ENCODE measurements around the gene SBK2. TPM values are rescaled to one million over a fixed set of nuclear protein-coding genes. Genes with fewer than 3 reads are reported as not detected.

SBK2 gene
- total and polyA plus RNA-seq, 2 donors (not counting 3 experiments of a cell fraction or from before 2014, with no cell fraction given): not detected

DNA sequence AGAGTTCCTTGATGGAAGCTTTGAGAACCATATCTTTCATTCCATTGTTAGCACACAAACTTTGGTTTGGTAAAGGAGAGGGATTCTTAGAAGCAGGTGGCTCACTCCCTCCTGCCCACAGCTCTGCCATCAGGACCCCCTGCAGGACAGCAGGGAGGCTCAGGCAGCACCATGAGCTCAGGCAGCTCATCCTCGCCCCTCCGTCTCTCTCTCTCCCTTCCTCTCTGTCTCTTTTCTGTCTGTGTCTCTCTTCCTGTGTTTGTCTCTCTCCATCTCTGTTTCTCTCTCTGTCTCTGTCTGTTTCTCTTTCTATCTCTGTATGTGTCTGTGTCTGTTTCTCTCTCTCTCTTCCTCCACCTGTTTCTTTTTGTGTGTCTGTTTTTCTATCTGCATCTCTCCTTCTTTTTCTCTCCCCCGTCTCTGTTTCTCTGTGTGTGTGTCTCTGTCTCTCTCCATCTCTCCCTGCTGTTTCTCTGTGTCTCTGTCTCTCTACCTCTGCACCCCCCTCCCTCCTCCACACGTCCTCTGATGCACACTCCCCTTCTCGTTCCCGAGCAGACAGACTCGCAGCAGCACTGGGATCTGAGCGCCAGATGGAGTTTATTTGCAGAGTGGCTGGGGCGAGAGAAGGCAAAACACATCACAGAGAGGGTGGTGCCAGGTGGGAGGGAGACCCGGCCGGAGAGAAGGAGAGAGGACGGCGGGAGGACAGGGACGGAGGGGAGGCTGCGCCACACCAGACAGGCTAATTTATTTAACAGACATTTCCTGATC lies 8.7 kb downstream of the SBK2 start:
- H3K9me1 ChIP-seq (replicated peaks; ENCODE audit: control insufficient read depth, extremely low read depth, insufficient read depth, low read length): no peaks in the 10 kb centered on the region
- H2AFZ ChIP-seq (ENCODE audit: low read depth, low read length): no peak overlapping the region
- POLR2A ChIA-PET: no interaction called here
- H3K9ac ChIP-seq (replicated peaks; ENCODE audit: extremely low read depth, insufficient read depth, low read length): no peak overlapping the region
- H3K4me3 ChIP-seq (replicated peaks in 1 of 3; ENCODE audit: insufficient read depth in 1 of 3, low read depth in 1 of 3, low read length in 3 of 3): no peak overlapping the region
- dilution Hi-C loops (cut with MboI; ENCODE audit: extremely low pct_ligation_motif_present, low sequenced_read_pairs): no loop called here
- no peaks in the 10 kb centered on the region for H4K20me1 ChIP-seq (replicated peaks; ENCODE audit: control insufficient read depth, extremely low read depth, insufficient read depth, low read length)
- H3K9me3 ChIP-seq (replicated peaks; ENCODE audit: control insufficient read depth, insufficient read depth, low read length): no peaks in the 10 kb centered on the region
- H3K27ac ChIP-seq (ENCODE audit: insufficient read depth, low read depth, low read length): no peak overlapping the region
- DNase-seq (ENCODE audit: low read depth, low spot score) (no peak), FAIRE-seq (no peak)
- H3K4me1 ChIP-seq (ENCODE audit: control insufficient read depth, extremely low read depth, insufficient read depth, low read length): no peaks in the 10 kb centered on the region
- H3K79me2 ChIP-seq (ENCODE audit: control insufficient read depth, insufficient read depth, low read length): no peaks in the 10 kb centered on the region
- intact Hi-C loops (cut with micrococcal nuclease): no loop called here
- no peak for TF ChIP-seq POLR2AphosphoS5 (IDR thresholded peaks at IDR 0.05; ENCODE audit: insufficient read depth, low read depth, low read length)
- TF ChIP-seq JUN (IDR thresholded peaks at IDR 0.05; ENCODE audit: borderline replicate concordance, insufficient read depth, insufficient read length, low read depth): no peak
- no peak for TF ChIP-seq FOS (IDR thresholded peaks at IDR 0.05; ENCODE audit: borderline replicate concordance, insufficient read depth, low read length)
- no peak for TF ChIP-seq GATA2 (IDR thresholded peaks at IDR 0.05; ENCODE audit: insufficient read depth, insufficient read length, low read depth, low read length)
- TF ChIP-seq MAX (IDR thresholded peaks at IDR 0.05; ENCODE audit: insufficient read depth, insufficient read length): no peak
- TF ChIP-seq POLR2A (IDR thresholded peaks at IDR 0.05; ENCODE audit: low read depth, low read length): no peak
- TF ChIP-seq EZH2 (IDR thresholded peaks at IDR 0.05; ENCODE audit: borderline replicate concordance, low read depth, low read length, severe bottlenecking): no peak
- TF ChIP-seq, protein P1, sequence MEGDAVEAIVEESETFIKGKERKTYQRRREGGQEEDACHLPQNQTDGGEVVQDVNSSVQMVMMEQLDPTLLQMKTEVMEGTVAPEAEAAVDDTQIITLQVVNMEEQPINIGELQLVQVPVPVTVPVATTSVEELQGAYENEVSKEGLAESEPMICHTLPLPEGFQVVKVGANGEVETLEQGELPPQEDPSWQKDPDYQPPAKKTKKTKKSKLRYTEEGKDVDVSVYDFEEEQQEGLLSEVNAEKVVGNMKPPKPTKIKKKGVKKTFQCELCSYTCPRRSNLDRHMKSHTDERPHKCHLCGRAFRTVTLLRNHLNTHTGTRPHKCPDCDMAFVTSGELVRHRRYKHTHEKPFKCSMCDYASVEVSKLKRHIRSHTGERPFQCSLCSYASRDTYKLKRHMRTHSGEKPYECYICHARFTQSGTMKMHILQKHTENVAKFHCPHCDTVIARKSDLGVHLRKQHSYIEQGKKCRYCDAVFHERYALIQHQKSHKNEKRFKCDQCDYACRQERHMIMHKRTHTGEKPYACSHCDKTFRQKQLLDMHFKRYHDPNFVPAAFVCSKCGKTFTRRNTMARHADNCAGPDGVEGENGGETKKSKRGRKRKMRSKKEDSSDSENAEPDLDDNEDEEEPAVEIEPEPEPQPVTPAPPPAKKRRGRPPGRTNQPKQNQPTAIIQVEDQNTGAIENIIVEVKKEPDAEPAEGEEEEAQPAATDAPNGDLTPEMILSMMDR (IDR thresholded peaks at IDR 0.05; ENCODE audit: extremely low read depth in 1 of 2, insufficient read depth in 1 of 2, low read depth in 1 of 2, low read length in 2 of 2): no peak
- TF ChIP-seq MYC (IDR thresholded peaks at IDR 0.05; ENCODE audit: low read depth, low read length): no peak
- no peak overlapping the region for H3K4me2 ChIP-seq (ENCODE audit: insufficient read depth, low read length)
- H3K27me3 ChIP-seq (ENCODE audit: control insufficient read depth in 2 of 2, insufficient read depth in 2 of 2, low read length in 2 of 2): no peaks in the 10 kb centered on the region
- H3K36me3 ChIP-seq (ENCODE audit: control insufficient read depth in 2 of 2, extremely low read depth in 1 of 2, insufficient read depth in 2 of 2, low read length in 2 of 2): no peaks in the 10 kb centered on the region
- no TSS peak for BruUV-seq (replicated peaks)
- CTCF ChIA-PET: interaction anchor here (1.3 to 1.6 kb wide), 2 partner anchors 24 to 78 kb away, joined by 3 to 4 read pairs; partner anchors contain the start of gene ZNF865

Data from endothelial cell of umbilical vein (primary cell).